ENCODE results near the gene CACNG4.

The CACNG4 gene

DNA sequence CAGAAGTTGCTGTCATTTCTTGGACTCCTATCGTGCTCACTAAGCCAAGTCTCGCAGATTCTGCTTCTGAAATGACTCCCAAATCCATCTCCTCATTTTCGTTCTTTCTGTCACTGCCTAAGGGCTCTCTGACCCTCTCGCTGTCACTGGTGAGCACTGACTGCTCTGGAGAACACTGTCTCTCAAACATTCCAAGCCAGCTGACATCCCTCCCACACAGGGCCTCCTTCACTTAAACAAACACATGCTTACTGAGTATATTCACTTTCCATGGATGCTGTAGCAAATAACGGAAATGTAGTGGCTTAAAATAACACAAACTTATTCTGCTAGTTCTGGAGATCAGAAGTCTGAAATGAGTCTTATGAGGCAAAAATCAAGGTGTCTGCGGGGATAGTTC lies 98.6 kb downstream of the CACNG4 start:
- Histone ChIP-seq H3K4me3 (ENCODE audit: low read depth, low read length) (no peak overlapping the region), H3K9me3 (ENCODE audit: severe bottlenecking) (no peaks in the 10 kb centered on the region), H3K27ac (no peak overlapping the region), H3K27me3 (ENCODE audit: insufficient read depth, low read depth, severe bottlenecking) (no peaks in the 10 kb centered on the region), H3K36me3 (no peaks in the 10 kb centered on the region)
- TF ChIP-seq, protein P1, sequence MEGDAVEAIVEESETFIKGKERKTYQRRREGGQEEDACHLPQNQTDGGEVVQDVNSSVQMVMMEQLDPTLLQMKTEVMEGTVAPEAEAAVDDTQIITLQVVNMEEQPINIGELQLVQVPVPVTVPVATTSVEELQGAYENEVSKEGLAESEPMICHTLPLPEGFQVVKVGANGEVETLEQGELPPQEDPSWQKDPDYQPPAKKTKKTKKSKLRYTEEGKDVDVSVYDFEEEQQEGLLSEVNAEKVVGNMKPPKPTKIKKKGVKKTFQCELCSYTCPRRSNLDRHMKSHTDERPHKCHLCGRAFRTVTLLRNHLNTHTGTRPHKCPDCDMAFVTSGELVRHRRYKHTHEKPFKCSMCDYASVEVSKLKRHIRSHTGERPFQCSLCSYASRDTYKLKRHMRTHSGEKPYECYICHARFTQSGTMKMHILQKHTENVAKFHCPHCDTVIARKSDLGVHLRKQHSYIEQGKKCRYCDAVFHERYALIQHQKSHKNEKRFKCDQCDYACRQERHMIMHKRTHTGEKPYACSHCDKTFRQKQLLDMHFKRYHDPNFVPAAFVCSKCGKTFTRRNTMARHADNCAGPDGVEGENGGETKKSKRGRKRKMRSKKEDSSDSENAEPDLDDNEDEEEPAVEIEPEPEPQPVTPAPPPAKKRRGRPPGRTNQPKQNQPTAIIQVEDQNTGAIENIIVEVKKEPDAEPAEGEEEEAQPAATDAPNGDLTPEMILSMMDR (IDR thresholded peaks at IDR 0.05; ENCODE audit: low read depth, low read length): no peak
- no peak for DNase-seq

DNA sequence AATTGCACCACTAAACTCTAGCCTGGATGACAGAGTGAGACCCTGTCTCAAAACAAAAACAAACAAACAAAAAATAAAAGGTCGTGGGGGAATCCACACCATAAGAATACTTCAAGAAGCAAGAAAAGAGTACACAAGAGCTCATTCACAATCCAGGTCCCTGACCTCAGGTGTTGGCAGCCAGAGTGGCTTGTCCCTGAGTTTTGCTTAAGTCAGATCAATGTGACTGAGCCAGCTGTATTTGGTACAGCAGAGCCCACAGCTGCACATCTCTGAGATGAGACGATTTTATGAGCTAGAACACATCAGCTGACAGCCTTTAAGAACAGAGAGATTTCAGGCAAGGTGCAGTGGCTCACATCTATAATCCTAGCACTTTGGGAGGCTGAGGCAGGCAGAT lies 102.2 kb downstream of the CACNG4 start:
- no peak for DNase-seq
- H3K27me3 ChIP-seq (ENCODE audit: insufficient read depth, low read depth, severe bottlenecking): no peaks in the 10 kb centered on the region
- H3K4me3 ChIP-seq (ENCODE audit: low read depth, low read length): no peak overlapping the region
- TF ChIP-seq, protein P1 (IDR thresholded peaks at IDR 0.05; ENCODE audit: low read depth, low read length): no peak
- no peaks in the 10 kb centered on the region for H3K36me3 ChIP-seq
- H3K27ac ChIP-seq: no peak overlapping the region
- no peaks in the 10 kb centered on the region for H3K9me3 ChIP-seq (ENCODE audit: severe bottlenecking)

DNA sequence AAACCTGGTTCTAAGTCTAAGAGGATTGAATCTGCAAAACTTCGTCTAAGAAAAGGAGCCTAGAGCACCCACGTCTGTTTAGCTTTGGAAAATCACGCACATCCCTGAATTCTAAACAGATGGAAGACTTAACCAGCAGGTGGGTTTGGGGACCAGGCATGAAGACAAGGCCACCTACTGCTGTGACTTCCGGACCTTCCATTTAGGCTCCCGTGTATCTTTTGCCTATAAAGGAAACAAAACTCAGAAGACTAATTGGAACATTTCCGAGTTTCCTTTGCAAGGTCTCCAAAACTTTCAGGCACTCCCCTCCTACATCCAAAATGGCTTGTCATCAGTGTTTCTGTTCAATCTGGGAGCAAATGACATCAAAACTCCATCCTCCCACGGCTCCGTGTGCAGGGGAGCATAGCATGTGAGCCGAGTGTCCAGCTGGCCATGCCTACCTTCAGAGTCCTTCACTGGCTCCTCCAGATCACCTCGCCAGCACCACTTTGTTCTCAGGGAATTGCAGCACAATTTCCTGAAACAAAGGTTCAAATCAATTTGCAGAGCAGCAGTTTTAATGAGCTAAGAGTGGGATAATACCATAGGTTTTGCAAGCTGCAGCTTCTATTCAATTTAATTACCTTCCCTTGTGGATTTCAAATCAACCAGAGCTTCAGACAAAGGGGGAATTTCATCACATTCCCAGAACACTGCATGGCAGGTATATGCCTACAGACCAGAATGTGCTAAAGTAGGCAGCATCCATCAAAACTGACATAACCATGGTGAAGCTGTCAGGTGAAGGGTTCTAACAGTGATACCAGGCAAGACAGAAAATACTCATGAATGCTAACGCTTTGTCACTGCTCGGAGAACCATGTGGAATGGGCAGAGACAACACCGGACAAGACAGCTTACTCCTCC lies 103.3 kb downstream of the CACNG4 start:
- TF ChIP-seq, protein P1 (IDR thresholded peaks at IDR 0.05; ENCODE audit: low read depth, low read length): no peak
- peak; percentile 52 for DNase-seq
- no peaks in the 10 kb centered on the region for H3K27me3 ChIP-seq (ENCODE audit: insufficient read depth, low read depth, severe bottlenecking)
- peak overlapping the region; percentile 2; the same call in 1 of the 2 replicates for H3K4me3 ChIP-seq (ENCODE audit: low read depth, low read length)
- no peak overlapping the region for H3K27ac ChIP-seq
- no peaks in the 10 kb centered on the region for H3K9me3 ChIP-seq (ENCODE audit: severe bottlenecking)
- no peaks in the 10 kb centered on the region for H3K36me3 ChIP-seq

DNA sequence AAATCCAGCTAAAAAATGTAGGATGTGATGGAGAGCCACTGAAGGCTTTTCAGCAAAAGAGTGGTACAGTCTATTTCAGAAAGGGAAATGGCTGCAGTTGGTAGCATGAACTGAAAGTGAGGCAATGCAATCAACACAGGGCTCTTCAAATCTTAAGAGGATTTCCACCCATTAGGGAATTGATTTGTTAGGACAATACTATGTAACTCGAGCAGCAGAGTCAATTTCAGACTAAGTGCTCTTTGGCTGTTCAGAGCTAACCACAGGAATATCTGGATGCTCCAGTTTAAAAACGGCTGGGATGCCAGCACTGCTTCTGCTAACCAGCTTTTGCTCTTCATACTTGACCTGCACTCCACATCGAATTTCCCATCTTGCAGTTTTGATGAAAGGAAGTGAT lies 104.5 kb downstream of the CACNG4 start:
- peak; percentile 50 for DNase-seq
- no peaks in the 10 kb centered on the region for H3K36me3 ChIP-seq
- TF ChIP-seq, protein P1 (IDR thresholded peaks at IDR 0.05; ENCODE audit: low read depth, low read length): no peak

DNA sequence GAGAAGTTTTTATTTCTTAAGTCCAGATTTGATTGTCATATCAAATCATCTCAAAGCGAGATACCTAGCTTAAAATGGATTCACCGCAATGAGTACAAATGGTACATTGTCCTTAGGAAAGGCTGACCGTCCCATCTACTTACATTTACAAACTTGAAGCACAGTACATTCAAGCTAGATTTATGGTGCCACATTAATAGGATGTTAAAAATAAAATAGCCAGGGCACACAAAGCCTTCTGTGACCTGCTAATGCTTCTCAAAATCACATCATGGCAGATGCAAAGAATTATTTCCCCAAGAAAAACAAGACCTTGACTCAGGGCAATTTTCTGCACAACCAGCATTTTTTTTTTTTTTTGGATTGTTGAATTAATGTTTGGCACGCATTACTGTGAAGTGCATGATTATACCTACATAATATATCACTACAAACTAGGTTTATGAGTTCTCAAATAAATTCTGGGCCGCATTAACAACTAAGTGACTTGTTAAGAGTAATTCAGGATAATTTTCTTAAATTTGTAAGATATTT lies 105.2 kb downstream of the CACNG4 start:
- DNase-seq: no peak
- H3K9me3 ChIP-seq (ENCODE audit: severe bottlenecking): no peaks in the 10 kb centered on the region
- TF ChIP-seq, protein P1 (IDR thresholded peaks at IDR 0.05; ENCODE audit: low read depth, low read length): no peak
- H3K4me3 ChIP-seq (ENCODE audit: low read depth, low read length): no peak overlapping the region
- no peak overlapping the region for H3K27ac ChIP-seq
- H3K36me3 ChIP-seq: no peaks in the 10 kb centered on the region
- no peaks in the 10 kb centered on the region for H3K27me3 ChIP-seq (ENCODE audit: insufficient read depth, low read depth, severe bottlenecking)

More for the DNA sequence above, 104.5 kb downstream of the CACNG4 start:
- H3K9me3 ChIP-seq (ENCODE audit: severe bottlenecking): no peaks in the 10 kb centered on the region
- H3K27ac ChIP-seq: no peak overlapping the region
- no peak overlapping the region for H3K4me3 ChIP-seq (ENCODE audit: low read depth, low read length)
- H3K27me3 ChIP-seq (ENCODE audit: insufficient read depth, low read depth, severe bottlenecking): no peaks in the 10 kb centered on the region
